HG02798 (cell line): ENCODE results near the gene COL11A2.
"Not testable (repeated sequence)": the region's sequence is repeated elsewhere in the genome, so short reads cannot be mapped to it uniquely, and the experiment has no call there.

Source experiments
- ATAC-seq: cut with Tn5 transposase; IDR thresholded peaks from one replicate; pipeline ENCODE4 v1.9.1; 2021; ENCODE audit warnings: mild to moderate bottlenecking; ENCODE audit not compliant: unreplicated experiment, poor library complexity

COL11A2 gene

DNA sequence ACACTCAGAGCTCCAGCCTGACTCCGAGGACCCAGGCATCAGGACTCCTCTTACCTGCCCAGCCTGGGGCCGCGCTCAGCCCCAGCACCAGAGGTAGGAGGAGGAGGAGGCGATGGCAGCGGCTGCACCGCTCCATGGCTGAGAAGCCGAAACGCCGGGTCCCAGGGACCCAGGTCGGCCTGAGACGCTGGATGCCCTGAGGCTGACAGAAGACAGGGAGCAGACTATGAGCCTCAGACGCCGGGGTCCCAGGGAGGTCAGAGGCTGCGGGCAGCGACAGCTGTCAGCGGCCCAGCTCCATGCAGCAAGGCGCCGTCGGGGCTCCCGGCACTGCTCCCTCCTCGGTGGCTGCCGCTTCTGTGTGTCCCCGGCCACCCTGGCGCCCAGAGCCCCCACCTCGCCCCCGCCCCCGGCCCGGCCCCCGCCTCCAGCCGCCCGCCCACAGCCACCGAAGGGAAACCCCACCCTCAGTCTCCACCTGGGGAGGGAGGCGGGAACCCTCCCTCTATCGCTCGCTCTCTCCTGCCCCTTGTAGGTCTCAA is at the start of gene COL11A2:
Gene COL11A2 (minus strand): TSS at position 363 of the 542 bp plus-strand sequence. CDS start 227 bp downstream, at position 136.
- ATAC-seq, result no peak

DNA sequence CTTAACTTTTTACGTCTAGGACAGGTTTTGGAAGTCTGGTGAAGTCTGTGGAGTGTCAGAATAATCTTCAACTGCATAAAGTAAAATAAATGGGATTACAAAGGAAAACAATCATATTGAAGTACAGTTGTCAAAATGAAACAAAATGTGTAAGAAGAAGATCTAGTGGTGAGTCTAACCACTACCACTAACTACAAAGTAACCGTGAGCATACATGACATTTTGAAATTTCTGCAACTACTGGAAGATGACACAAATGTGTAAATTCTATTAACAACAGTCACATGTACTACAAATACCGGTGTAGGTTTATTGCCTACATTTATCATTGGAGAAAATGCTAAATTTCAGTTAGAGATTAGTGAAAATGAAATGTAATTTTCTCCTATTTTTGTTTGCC is 49.7 kb upstream of the COL11A2 start:
- ATAC-seq, result no peak

DNA sequence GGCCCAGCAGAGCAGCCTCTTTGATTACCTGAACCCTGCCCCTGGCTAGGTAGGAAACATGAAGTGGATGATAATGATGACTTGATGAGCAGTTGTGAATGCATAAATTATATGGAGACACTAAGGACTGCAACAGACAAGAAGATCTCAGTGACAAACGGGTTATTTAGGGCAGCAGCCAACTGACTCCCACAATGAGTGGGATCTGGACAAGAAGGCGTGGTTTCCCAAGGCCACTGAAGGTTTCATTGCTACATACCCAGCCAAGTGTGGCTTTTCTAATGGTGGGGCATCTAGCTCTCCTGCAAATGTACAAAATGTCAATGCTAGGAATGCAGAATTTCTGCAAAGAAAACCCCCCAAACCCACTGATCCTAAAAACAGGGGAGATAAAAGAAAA is 45.5 kb upstream of the COL11A2 start:
- no peak for ATAC-seq

DNA sequence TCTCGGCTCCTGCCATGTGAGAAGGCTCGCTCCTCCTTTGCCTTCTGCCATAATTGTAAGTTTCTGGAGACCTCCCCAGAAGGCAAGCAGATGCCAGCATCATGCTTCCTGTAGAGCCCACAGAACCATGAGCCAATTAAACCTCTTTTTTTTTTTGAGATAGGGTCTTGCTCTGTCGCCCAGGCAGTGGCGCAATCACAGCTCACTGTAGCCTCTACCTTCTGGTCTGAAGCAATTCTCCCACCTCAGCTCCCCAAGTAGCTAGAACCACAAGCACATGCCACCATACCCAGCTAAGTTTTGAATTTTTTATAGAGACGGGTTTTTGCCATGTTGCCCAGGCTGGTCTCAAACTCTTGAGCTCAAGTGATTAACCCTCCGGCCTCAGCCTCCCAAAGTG is 44.6 kb upstream of the COL11A2 start:
- ATAC-seq, result no peak

DNA sequence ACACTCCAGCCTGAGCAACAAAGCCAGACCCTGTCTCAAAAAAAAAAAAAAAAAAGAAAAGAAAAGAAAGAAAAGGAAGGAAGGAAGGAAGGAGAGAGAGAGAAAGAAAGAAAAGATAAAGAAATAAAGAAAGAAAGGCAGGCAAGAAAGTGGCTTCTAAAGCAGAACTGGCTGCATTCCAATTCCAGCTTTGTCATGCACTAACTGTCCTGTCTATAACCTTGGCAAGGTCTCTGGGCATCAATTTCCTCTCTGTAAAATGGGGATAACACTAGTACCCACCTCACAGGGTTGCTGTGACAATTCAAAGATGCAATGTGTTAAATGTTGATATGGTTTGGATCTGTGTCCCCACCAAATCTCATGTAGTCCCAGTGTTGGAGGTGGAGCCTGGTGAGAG is 44.1 kb upstream of the COL11A2 start:
- no peak for ATAC-seq

DNA sequence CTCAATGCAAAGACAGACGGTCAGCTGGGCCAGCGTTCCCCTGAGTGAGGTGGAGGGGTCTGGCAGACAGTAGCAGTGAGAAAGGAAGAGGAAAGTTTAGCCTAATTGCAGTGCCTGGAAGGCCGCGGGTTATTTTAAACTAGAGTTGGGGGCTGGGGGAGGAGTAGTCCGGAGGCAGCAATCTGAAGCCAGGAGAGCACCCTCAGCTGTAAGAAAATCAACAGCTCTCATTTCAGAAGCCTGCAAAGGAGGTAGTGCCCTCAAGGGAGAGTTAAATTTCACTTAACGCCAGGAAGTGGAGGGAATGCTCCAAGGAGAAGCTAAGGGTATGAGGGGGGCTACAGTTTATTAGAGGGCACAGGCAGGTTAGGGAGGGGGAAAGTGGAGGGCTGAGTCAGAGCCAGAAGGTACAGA is 43.0 kb upstream of the COL11A2 start:
- no peak for ATAC-seq

DNA sequence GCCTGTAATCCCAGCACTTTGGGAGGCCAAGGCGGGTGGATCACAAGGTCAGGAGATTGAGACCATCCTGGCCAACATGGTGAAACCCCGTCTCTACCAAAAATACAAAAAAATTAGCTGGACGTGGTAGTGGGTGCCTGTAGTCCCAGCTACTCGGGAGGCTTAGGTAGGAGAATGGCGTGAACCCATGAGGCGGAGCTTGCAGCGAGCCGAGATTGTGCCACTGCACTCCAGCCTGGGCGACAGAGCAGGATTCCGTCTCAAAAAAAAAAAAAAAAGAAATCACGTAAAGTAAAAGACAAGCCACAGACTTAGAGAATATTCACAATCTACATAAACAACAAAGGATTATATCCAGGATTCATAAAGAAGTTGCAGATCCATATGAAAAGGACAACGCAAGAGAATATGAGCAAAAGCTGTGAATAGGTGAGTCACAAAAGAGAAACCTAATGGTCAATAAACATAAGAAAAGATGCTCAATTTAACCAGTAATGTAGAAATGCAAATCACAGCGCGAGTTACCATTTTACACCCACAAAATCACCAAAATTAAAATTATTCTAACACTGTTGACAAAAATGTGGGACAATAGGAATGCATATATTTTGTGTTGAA is 34.3 kb upstream of the COL11A2 start:
- ATAC-seq, result not testable (repeated sequence)

DNA sequence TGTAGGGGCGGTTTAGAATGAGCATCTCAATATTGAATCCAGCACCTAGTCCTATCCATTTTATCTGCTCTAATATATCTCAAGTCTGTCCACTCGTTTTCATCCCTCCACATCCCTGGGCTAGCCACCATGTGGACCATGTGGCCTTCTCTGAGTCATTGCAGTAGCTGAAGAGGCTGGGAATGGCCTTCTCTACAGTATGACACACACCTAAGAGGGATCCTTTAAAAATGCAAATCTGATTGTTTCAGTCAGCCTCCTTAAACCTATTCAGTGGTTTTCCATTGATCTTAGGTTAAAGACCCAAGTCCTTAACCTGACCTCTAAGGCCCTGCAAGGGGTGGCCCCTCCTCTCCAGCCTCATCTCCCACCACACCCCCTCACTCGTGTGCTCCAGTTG is 25.4 kb upstream of the COL11A2 start:
- no peak for ATAC-seq

DNA sequence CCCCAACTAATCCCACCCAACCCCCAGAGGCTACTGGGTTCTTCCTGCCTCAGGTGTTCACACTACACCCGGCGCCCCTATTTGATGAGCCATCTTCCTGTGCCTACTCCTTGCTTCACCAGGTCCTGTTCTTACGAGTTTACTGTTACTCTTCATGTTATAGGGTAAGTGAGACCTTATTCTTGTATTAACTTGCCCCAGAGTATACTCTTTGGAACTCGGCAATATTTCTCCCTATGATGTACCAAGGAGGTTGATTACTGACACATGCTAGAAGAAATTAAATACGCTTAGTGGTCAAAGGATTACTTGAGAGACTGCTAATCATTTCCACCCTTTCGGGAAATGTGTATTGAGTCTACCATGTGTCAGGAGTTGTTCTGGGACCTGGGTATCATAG is 25.0 kb upstream of the COL11A2 start:
- no peak for ATAC-seq

DNA sequence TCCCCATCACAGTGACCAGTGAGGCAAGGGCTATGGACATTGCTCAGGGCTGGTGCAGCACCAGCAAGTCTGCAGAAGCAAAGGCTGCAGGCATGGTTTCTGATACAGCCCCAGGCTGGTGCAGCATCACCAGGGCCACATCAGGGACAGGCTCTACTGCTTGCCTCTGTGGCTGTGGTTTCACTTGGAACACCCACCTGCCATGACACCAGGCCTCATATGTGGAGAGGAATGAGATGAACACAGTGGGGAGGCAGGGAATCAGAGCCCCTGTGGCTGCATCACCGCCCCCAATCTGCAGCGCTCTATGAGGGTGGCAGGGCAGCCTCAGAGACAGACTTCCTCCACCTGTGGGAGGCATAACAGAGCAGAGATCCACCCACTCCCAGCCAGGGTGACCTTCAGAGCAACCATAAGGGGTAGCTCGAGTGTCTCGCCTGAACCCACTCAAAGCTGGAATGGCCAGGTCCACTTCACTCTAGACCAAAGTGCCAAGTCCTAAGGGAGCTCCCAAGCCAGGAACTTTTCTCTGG is 23.9 kb upstream of the COL11A2 start:
- no peak for ATAC-seq

DNA sequence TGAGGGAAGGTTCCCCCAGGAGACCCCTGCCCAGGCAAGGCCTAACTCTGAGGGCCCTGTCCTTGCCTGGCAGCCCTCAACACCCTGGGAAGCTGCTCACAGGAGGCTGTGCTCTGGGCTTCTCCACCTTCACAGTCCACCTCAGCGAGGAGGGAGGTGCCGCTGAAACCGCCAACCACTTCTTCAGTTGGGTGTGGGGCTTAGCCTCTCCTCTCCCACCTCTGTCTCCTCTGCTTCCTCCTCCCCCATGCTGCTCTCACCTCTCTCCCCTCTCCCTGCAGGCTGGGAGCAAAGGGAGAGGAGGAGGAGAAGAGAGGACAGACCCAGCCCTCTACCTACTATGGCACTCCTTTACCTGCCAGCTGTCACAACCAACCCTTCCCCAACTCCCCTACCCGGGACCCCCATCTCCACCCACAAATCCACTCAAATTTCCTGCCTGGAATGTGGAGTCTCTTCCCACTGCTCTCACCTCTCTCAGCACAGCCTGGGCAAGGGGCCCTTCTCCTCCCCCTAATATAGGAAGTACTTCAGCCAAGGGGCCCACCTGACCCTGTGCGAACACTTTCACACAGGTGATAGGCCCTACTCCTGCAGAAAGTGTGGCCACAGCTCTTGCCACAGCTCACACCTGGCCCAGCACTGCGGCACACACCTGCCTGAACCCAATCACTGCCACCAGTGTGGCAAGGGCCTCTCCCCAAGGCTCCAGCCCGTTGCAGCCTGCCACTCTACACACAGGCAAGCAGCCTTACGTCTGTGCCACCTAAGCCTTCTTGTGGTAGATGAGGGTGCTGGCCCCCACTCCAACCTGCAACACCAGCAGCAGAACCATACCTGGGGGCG is 23.2 kb upstream of the COL11A2 start:
- no peak for ATAC-seq

DNA sequence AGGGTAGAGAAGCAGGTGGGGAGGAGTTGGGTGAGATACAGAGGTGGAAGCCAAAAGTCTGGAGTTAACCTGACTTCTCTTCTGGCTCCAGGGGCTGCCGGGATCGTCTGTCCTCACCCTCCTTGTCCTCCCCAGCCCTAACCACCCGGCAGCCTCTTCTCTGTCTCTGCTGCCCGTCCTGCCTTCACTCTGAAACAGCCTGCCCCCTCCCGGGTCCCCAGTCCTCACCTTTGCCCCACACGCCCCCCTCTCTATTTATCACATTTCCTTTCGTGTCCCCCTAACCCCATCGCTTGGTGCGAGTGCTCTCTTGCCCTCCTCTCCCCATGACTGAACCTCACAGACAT is 21.7 kb upstream of the COL11A2 start:
- no peak for ATAC-seq

DNA sequence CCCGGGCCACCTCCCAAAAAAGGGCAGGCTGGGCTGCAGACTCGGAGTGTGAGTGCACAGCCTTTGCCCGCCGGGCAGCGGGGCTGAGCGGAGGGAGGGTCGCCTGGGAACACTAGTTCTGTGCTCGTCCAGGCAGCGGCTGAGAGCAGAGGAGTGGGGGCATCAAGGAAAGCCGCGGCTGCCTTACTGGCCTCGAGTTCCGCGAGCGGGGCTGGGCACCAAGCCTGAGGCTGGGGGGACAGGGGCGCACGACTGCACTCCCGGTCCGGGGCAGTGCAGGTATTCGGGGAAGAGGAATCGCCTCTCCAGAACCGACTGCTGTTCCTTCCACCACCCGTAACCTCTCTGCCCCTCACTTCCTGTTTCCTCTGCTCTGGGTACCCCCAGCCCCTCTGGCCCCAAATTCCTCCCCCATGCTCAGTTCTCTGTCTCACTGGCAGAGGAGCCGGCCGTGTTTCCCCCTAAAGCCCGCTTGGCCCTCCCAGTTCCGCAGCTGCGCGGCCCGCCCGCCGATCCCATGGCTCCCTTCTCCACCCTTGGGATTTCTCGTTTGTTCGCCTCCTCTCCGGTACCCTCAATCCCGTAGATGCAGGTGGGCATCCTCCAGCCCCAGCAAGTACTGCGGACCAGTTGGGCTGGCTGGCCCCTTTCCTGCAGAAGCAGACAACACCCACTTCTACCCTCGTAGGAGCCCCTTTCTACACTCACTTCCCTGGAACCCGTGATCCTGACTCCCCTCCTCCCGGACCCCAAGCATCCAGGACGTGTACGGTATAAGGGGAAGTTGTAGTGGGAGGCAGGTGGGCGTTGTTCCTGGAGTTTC is 21.1 kb upstream of the COL11A2 start:
- no peak for ATAC-seq

DNA sequence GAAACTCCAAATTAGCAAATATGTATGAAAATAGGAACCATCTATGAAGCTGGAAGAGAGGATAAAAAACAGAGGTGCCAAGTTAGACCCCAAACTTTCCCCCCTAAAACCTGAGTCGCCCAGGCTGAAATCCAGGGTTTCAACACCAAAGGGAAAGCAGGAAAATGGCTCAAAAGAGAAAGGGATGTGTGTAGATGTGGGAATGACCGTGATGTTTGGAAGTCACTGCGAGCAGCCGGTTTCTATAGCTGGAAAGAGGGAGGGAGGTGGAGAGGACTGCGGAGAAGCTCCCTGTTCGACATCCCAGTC is 20.5 kb upstream of the COL11A2 start:
- no peak for ATAC-seq

DNA sequence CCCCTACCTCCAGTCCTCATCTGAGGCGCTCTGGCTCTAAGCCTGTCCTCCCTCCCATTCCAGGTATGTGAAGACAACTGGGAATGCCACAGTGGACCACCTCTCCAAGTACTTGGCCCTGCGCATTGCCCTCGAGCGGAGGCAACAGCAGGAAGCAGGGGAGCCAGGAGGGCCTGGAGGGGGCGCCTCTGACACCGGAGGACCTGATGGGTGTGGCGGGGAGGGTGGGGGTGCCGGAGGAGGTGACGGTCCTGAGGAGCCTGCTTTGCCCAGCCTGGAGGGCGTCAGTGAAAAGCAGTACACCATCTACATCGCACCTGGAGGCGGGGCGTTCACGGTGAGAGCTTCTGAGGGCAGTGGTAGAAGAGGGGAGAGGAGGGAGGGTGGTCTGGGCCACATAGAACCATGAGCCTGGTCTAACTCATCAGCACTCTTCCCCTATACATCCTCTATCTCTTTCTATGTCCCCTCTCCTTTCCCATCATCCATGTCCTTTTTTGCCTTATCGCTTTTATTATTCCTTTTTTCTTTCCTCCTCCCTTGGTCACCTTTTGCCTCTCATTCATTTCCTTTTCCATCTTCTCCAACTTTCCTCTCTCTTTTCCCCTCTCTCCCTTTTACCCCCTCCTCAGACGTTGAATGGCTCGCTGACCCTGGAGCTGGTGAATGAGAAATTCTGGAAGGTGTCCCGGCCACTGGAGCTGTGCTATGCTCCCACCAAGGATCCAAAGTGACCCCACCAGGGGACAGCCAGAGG is 19.6 kb upstream of the COL11A2 start:
- no peak for ATAC-seq

DNA sequence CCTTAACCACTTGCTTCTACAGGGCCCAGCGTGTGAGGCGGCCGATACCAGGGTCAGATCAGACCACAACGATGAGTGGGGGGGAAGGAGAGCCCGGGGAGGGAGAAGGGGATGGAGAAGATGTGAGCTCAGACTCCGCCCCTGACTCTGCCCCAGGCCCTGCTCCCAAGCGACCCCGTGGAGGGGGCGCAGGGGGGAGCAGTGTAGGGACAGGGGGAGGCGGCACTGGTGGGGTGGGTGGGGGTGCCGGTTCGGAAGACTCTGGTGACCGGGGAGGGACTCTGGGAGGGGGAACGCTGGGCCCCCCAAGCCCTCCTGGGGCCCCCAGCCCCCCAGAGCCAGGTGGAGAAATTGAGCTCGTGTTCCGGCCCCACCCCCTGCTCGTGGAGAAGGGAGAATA is 18.9 kb upstream of the COL11A2 start:
- no peak for ATAC-seq

DNA sequence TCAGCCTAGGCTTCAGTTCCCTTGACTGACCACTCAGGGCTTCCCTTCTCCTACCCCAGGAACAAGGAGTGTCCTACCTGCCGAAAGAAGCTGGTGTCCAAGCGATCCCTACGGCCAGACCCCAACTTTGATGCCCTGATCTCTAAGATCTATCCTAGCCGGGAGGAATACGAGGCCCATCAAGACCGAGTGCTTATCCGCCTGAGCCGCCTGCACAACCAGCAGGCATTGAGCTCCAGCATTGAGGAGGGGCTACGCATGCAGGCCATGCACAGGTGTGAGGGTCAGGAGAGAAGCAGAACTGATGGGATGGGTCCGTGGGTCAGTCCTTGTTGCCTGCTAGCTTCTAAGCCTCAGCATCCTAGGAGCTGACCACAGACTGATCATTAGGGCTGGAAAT is 17.6 kb upstream of the COL11A2 start:
- ATAC-seq, result no peak

DNA sequence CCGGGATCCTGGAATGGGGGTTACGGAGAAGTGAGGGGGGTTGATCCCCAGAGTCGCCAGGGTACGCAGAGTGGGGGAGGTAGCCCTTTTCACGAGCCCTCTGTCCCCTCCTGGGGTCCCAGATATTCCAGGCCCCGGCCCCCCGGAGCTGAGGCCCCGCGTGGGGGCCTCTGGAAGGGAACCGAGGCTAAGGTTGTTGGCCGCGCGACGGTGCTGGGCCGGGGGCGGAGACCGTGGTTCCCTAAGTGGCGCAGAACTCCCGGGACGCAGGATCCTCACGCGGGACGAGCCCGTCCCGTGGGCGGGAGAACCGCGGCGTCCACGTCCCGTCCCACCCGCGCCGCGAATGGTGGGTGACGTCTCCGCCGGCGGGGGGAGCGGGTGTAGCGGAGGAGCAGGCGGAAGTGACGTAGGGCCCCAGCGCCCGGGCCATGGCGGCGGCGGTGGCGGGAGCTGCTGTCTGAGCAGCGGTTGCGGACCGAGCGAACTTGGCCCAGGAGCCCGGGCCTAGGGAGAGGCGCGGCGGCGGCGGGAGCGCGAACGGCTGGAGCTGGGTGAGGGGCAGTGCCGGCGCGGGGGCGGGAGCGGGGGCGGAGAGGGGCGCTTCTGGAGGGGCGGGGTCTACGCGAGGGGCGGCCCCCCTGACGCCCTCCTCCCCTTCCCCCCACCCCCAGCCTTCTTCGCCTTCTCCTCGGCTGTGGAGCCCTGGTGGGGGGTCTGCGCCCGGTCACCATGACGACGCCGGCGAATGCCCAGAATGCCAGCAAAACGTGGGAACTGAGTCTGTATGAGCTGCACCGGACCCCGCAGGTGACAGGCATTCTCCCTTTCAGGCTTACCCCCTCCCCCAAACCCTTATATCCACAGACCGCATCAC is 16.1 kb upstream of the COL11A2 start, which contains the start of gene RING1:
Gene RING1 (plus strand): TSS at position 410 of the 877 bp plus-strand sequence. CDS start 323 bp downstream, at position 733.
- ATAC-seq, result peak; percentile 57

DNA sequence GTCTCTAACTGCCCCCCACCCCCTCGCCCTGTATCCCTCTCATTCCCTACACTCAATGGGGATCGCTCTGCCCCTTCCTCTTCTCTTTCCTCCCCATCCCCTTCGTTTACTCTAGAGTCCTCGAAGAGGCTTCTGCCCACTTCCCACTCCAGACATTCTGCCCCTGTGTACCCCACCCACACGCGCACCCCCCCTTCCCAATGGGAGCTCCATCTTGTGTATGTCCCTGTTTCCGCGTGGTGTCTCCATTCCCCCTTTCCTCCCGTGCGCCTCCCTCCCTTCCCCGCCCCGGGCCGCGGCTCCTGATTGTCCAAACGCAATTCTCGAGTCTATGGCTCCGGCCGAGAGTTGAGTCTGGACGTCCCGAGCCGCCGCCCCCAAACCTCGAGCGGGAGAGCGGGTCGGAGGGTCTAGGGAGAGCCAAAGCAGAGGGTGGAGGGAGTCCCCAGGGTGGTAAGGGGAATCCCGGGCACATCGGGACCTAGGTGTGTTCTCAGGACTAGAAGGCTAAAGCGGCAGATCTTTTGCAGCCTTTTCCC is 15.4 kb upstream of the COL11A2 start:
- no peak for ATAC-seq
